NAMALWA (cell line): ENCODE measurements around the gene KDM1B.
"Not testable (repeated sequence)": the region's sequence is repeated elsewhere in the genome, so short reads cannot be mapped to it uniquely, and the experiment has no call there.

Source experiments
- DNase-seq: peaks from one replicate; pipeline ENCODE4 v3.0.0-alpha.2; 2015; ENCODE audit warnings: low spot score

The KDM1B gene

DNA sequence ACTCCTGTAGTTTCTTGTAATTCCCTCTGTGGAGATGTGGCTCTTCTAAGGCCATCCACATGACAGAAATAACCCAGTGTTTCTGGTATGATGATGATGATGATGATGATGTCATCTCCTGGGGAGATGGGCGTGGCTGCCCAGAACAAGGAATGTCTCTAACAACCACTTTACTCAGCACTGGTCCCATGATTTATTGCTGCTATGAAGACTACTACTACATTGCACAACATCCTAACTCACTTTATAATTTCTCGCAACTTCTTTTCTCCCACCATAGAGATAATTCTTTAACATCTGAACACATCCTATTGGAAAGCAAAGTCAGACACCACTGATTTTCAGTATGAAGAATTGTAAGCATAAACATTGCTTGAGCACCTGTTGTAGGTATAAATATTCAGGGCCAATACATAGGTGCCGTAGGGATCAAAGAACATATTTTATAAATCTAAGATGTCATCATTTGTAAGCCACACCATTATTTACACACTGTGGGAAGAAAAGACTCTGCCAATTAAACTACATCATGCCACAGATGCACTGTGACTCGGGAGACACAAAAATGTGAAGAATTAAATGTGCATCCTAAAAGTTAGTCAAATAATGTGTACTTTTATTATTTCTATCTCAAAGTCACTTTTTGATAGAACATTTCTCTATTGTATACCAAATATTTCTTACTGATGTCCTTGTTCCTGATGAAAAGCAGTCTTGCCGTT, 6.8 kb upstream of the KDM1B start:
- DNase-seq, result no peak

DNA sequence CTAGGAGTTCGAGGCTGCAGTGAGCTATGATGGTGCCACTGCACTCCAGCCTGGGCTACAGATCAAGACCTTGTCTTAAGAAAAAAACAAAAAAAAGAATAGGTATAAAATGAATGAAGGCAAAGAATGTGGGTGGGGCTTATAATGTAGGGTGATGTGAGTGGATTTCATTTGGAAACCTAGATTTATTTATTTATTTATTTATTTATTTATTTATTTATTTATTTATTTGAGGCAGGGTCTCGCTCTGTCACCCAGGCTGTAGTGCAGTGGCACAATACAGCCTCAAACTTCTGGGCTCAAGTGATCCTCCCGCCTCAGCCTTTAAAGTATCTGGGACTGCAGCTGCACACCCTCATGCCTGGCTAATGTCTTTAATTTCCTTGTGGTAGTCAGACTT, 3.8 kb upstream of the KDM1B start:
- DNase-seq, result not testable (repeated sequence)

DNA sequence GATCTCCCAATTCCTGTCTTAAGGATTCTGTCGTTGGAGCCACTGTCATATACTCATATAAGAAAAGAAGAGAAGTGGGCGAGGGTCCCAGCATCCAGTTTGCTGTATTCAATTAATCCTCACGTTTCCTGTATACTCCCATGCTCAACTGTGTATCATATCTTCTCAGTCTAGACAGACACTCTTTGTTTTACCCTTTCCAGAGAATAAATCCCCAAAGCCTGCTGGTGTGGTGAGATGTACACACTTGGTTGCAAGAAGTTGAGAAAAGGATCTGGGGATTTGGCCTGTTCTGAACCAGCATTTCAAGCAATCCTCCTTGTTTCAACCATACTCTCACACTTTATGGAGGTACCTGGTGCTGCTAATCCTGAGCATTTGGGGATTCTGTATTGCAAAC, 3.4 kb upstream of the KDM1B start:
- no peak for DNase-seq

- DNase-seq, result no peak
These were observed 1.9 kb upstream of the KDM1B start for GRCh38 chr6:18153311-18153703.

DNA sequence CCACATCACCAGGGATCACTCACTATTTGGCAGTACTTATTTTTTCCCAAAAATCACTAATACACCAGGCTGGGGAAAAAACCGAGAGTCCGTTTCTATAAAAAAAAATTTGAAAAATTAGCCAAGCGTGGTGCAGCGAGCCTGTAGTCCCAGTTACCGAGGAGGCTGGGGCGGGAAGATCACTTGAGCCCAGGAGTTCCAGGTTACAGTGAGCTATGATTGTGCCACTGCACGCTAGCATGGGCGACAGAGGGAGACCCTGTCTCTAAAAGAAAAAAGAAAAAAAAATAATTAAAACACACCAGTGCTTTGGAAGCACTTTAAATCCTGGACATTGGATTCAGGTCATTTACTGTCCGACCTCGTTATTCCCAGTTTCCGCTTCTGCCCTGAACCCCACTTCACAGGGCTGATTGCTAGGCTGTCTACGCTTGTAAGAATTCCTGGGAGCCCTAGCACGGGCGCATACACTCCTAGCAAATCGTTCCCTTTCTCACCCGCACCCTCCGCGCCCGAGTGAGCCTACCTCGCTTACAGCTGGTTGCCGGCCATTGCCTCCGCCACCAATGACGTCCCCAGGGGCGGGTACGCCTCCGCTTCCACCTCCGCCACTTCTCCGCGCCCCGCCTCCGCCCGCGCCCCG, 594 bp upstream of the KDM1B start, which contains the start of gene TPMT:
Gene TPMT (minus strand): TSS at position 571 of the 643 bp plus-strand sequence. CDS start 5,950 bp downstream, outside the sequence.
- DNase-seq, result no peak

- peak; percentile 83 for DNase-seq
These were observed 721 bp downstream of the KDM1B start for GRCh38 chr6:18155864-18156421.

- DNase-seq, result no peak
These were observed 5.7 kb downstream of the KDM1B start for GRCh38 chr6:18160911-18161310.

- DNase-seq, result no peak
These were observed 6.2 kb downstream of the KDM1B start for GRCh38 chr6:18161431-18161830.

GRCh38 chr6:18162401-18162800, 7.2 kb downstream of the KDM1B start:
- no peak for DNase-seq

- no peak for DNase-seq
These were observed 10.5 kb downstream of the KDM1B start for GRCh38 chr6:18165751-18166150.

DNA sequence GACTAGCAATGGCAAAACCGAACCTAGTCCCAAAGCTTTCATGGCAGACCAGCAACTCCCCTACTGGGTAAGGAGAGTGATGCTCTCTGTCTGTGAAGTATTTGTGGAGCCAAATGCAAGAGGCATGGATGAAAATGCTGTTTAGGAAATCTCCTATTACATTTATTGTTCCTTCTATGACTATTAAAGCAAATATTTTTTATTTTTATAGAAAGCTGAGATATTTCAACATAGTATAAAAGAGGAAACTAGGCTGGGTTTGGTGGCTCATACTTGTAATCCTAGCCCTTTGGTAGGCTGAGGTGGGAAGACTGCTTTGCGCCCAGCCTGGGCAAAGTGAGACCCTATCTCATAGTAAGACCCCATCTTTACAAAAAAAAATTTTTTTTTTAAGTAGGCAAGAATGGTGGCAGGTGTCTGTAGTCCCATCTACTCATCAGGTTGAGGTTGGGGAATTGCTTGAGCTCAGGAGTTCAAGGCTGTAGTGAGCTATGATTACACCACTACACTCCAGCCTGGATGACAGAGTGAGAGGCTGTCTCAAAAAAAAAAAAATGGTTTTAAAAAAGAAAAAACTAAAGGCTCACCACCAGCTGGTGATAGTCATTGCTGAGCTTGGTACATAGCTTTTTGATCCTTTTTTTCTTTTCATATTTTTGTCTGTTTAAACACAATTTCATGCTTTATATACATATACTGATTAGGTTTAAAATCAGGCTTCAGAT, 11.3 kb downstream of the KDM1B start:
- DNase-seq, result no peak

DNA sequence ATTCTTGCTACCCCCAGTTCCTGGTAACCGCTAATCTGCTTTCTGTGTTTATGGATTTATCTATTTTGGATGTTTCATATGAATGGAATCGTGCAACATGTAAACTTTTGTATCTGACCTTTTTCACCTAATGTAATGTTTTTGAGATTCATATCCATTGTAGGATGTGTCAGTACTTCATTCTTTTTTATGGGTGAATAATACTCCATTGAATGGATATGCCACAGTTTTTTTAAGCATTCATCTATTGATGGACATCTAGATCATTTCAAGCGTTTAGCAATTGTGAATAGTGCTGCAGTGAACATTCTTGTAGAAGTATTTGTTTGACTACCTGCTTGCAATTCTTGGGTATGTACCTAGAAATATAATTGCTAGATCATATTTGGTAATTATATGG, 13.0 kb downstream of the KDM1B start:
- DNase-seq, result no peak

DNA sequence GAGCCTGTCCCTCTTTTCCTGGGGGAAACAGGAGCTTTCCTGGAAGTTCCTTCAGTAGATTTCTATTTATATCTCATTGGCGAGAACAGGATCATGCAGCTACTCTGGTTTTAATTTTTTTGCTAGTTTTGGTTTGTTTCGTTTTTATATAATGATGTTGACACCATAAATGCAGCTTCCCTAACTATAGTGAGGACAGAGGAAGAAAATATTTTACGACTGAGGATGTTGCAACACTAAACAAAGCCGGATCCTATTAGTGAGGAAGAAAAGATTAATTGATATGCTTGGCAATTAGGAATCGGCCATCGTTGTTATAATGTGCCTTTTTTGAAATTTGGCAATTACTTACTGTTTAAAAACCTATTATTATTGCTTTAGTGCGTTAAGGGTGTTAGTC, 16.6 kb downstream of the KDM1B start:
- no peak for DNase-seq

DNA sequence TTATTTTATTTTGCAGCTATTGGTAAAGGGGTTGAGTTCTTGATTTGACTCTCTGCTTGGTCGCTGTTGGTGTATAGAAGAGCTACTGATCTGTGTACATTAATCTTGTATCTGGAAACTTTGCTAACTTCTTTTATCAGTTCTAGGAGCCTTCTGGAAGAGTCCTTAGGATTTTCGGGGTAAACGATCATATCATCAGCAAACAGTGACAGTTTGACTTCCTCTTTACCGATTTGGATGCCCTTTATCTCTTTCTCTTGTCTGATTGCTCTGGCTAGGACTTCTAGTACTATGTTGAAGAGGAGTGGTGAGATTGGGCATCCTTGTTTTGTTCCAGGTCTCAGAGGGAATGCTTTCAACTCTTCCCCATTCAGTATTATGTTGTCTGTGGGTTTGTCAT, 21.0 kb downstream of the KDM1B start:
- not testable (repeated sequence) for DNase-seq

- no peak for DNase-seq
These were observed 22.2 kb downstream of the KDM1B start for GRCh38 chr6:18177286-18177965.

DNA sequence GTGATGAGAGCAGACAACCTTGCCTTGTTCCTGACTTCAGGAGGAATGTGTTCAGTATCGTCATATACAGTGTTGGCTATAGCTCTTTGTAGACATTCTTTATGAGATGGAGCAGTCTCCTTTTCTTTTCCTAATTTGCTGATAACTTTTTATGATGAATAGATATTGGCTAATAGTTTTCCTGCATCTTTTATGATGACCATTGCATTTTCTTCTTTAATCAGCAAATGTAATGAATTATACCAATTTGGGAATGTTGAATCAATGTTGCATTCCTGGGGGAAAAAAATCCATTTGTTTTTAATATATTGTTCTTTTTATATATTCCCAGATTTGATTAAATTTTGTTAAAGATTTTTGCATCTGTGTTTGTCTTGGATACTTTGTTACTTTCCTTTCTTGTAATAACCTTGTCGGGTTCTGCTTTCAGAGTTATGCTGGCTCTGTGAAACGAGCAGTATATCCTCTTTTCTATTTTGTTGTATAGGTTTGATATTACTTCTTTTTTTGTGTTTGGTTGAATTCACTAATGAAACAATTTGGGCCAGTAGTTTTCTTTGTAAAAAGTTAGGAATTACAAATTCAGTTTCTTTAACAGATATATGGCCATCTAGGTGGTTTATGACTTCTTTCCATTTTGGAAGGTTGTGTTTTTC, 23.9 kb downstream of the KDM1B start:
- DNase-seq, result no peak

DNA sequence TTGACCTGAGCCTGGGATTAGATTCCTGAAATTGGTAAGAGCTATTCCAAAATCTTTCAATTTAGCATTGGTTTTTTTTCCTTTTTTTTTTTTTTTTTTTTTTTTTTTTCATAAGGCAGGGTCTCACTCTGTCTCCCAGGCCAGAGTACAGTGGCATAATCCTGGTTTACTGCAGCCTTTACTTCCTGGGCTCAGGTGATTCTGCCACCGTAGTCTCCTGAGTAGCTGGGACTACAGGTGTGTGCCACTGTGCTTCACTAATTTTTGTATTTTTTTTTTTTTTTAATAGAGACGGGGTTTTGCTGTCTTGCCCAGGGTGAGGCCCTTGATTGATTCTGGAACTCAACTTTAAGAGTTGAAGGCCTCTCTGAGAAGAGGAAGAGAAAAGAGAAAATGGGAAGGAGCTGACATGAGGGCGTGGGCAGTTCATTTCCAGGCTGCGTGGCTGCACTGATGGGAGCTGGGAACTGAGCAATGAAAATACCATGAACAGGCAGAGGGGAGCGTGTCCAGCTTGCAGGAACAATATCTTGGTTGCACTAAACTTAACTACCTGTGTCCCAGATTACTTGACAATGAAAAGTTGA, 24.6 kb downstream of the KDM1B start:
- no peak for DNase-seq

GRCh38 chr6:18182568-18182967, 27.3 kb downstream of the KDM1B start:
- no peak for DNase-seq

DNA sequence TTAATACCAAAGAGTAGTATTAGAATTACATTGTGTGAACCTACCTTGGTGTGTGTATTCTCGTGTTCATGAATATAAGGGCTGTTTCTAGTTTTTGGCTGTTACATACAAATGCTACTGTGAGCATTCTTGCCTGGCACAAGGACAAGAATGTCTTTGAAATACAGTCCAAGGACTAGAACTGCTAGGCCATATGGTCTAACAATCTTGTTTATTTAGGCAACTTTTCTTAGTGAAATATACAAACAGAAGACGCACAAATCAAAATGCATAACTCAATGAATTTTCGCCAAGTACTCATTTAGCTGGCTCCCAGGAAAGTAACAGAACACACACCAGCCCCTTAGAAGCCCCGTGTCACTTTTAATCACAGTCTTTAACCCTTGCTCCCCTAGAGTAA, 28.5 kb downstream of the KDM1B start:
- no peak for DNase-seq

- DNase-seq, result no peak
These were observed 30.4 kb downstream of the KDM1B start for GRCh38 chr6:18185624-18186023.

- no peak for DNase-seq
These were observed 30.8 kb downstream of the KDM1B start for GRCh38 chr6:18186033-18186432.
